Ovary (tissue), 3 donors: ENCODE data around the gene RNF19B.

Experiments used
- CTCF ChIP-seq, 3 donors: fragments of 450-650 bp in 2 of 3; fragments of 200-600 bp in 1 of 3; IDR thresholded peaks; one replicate each; pipeline versions ENCODE4 v1.5.1 to v1.8.0; 2016 to 2022; ENCODE audit warnings: antibody characterized with exemption in 3 of 3, mild to moderate bottlenecking in 1 of 3
- EP300 ChIP-seq: sonication (generic); formaldehyde crosslinking; IDR thresholded peaks from one replicate; pipeline ENCODE4 v1.6.1; 2017; ENCODE audit warnings: antibody characterized with exemption
- POLR2A ChIP-seq: fragments of 450-650 bp; IDR thresholded peaks from one replicate; pipeline ENCODE4 v1.6.1; 2017; ENCODE audit warnings: antibody characterized with exemption, mild to moderate bottlenecking, moderate library complexity
- donor health status: DM: no; HTN: no; CAD: no.

GRCh38 chr1:32898958-32899357, 65.7 kb downstream of the RNF19B start:
- TF ChIP-seq CTCF (IDR thresholded peaks at IDR 0.05) (no peak), POLR2A (no peak), EP300 (no peak)
